Measurements from ENCODE around the gene NFIA. TPM values are rescaled to one million over a fixed set of nuclear protein-coding genes. Genes with fewer than 3 reads are reported as not detected.

The NFIA gene
- total and polyA plus RNA-seq, 2 of the 13 experiments (the other 11 are each of a cell fraction or from before 2014, with no cell fraction given): 14.7 to 28.5 TPM

DNA sequence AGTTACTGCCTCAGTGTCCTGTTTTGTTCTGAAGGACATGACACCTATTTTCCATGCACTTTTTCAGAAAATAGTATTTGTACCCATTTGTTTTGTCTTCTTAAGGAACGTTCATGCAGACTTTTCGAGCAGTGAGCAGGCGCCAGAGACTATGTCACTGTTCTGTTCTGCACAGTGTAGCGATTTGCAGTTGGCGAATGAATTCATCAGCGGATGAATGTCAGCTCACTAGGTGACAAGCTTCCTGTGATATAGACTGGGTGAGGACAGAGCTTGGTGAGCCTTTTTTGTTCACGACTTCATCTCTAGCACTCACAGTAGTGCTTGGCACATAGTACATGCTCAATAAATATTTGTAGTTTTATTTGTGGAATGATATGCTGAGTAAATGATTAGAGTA, 177.8 kb downstream of the NFIA start:
- H3K79me2 ChIP-seq (ENCODE audit: insufficient read depth, low read length): peaks cover 76% of the 10 kb centered on the region
- no peak overlapping the region for H2AFZ ChIP-seq (ENCODE audit: low read length)
- no peaks in the 10 kb centered on the region for H3K36me3 ChIP-seq (replicated peaks in 1 of 2; ENCODE audit: control insufficient read depth in 1 of 2, insufficient read depth in 2 of 2, low read length in 2 of 2)
- H3K27ac ChIP-seq (ENCODE audit: extremely low read length, insufficient read depth, low read length): no peak overlapping the region
- FAIRE-seq: no peak
- WGBS (ENCODE audit: low lambda C conversion rate): 99% methylated on average over 7 of the region's 7 CpGs
- no peak overlapping the region for H3K4me2 ChIP-seq (ENCODE audit: low read depth, low read length)
- in situ Hi-C loops (cut with HindIII; ENCODE audit: extremely low pct_ligation_motif_present, low pct_unique_long_range_greater_than_20kb) (no loop called here), intact Hi-C loops (cut with micrococcal nuclease; ENCODE audit: unreplicated experiment) (no loop called here)
- no peak overlapping the region for H3K4me3 ChIP-seq (replicated peaks in 1 of 3; ENCODE audit: insufficient read depth in 1 of 3, low read depth in 2 of 3, low read length in 3 of 3)
- BruUV-seq (replicated peaks): no TSS peak
- H3K9me3 ChIP-seq (ENCODE audit: low read length): no peaks in the 10 kb centered on the region
- POLR2A ChIA-PET: no interaction called here
- H3K27me3 ChIP-seq (ENCODE audit: control insufficient read depth in 1 of 2, insufficient read depth in 2 of 2, low read length in 2 of 2): no peaks in the 10 kb centered on the region
- DNase-seq (ENCODE audit: low spot score): no peak
- no peak for ATAC-seq
- H4K20me1 ChIP-seq (ENCODE audit: insufficient read depth, low read length): no peaks in the 10 kb centered on the region
- no peak for TF ChIP-seq ZNF572 (CRISPR knock-in tag; IDR thresholded peaks at IDR 0.05)
- TF ChIP-seq HOXA5 (CRISPR knock-in tag; IDR thresholded peaks at IDR 0.05): no peak
- no peak for TF ChIP-seq KDM6A (CRISPR knock-in tag; IDR thresholded peaks at IDR 0.05; ENCODE audit: low read depth)
- TF ChIP-seq SATB2 (CRISPR knock-in tag; IDR thresholded peaks at IDR 0.05): no peak
- no peak for TF ChIP-seq ZNF33A (CRISPR knock-in tag; IDR thresholded peaks at IDR 0.05; ENCODE audit: borderline replicate concordance)
- TF ChIP-seq SP2 (CRISPR knock-in tag; IDR thresholded peaks at IDR 0.05): no peak
- TF ChIP-seq CC2D1A (CRISPR knock-in tag; IDR thresholded peaks at IDR 0.05): no peak
- TF ChIP-seq, protein P1, sequence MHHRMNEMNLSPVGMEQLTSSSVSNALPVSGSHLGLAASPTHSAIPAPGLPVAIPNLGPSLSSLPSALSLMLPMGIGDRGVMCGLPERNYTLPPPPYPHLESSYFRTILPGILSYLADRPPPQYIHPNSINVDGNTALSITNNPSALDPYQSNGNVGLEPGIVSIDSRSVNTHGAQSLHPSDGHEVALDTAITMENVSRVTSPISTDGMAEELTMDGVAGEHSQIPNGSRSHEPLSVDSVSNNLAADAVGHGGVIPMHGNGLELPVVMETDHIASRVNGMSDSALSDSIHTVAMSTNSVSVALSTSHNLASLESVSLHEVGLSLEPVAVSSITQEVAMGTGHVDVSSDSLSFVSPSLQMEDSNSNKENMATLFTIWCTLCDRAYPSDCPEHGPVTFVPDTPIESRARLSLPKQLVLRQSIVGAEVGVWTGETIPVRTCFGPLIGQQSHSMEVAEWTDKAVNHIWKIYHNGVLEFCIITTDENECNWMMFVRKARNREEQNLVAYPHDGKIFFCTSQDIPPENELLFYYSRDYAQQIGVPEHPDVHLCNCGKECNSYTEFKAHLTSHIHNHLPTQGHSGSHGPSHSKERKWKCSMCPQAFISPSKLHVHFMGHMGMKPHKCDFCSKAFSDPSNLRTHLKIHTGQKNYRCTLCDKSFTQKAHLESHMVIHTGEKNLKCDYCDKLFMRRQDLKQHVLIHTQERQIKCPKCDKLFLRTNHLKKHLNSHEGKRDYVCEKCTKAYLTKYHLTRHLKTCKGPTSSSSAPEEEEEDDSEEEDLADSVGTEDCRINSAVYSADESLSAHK (CRISPR knock-in tag; IDR thresholded peaks at IDR 0.05; ENCODE audit: borderline replicate concordance): no peak
- TF ChIP-seq KDM3A (CRISPR knock-in tag; IDR thresholded peaks at IDR 0.05; ENCODE audit: low read depth): no peak
- no peak for TF ChIP-seq CENPT (CRISPR knock-in tag; IDR thresholded peaks at IDR 0.05; ENCODE audit: low read depth)
- H3K4me1 ChIP-seq (ENCODE audit: insufficient read depth, low read length): peaks cover 46% of the 10 kb centered on the region
- no peak overlapping the region for H3K9ac ChIP-seq (ENCODE audit: insufficient read depth, low read depth, low read length)
- CTCF ChIA-PET (ENCODE audit: low intra/inter-chr PET ratio, low total read pairs): no interaction called here
